ENCODE results near the gene PIEZO2.

GRCh38 chr18:11154368-11154989 lies 5.1 kb upstream of the PIEZO2 start:
- TF ChIP-seq EZH2 (IDR thresholded peaks at IDR 0.05), result no peak
- TF ChIP-seq FOXP2 (optimal IDR thresholded peaks at IDR 0.05; ENCODE audit: control extremely low read depth, extremely low read length, insufficient read depth), result no peak

Data from SK-N-MC (cell line).